Kidney (tissue), 14 donors: Measurements from ENCODE around the gene E2F4. TPM values are rescaled to one million over a fixed set of nuclear protein-coding genes. Genes with fewer than 3 reads are reported as not detected.

Source experiments
- DNase-seq, 5 donors: peaks; one replicate each; pipeline ENCODE4 v3.0.0-alpha.2; 2013 to 2020
- FAIRE-seq: peaks from 2 replicates; lab custom pipeline; 2012; peaks lifted over from hg19 to GRCh38; lab: Jason Lieb, UNC
- H3K27ac ChIP-seq, 2 donors: one replicate each; pipeline ENCODE4 v1.7.0; 2013; ENCODE audit warnings: low read depth in 2 of 2, low read length in 2 of 2, inconsistent platforms in 1 of 2
- H3K27me3 ChIP-seq: one replicate; pipeline ENCODE4 v1.7.1; 2013; ENCODE audit warnings: low read length, inconsistent platforms; ENCODE audit not compliant: control insufficient read depth, insufficient read depth
- H3K36me3 ChIP-seq, 3 donors: one replicate each; pipeline versions ENCODE4 v1.7.0 to v1.7.1; 2013; ENCODE audit warnings: low read length in 3 of 3, control low read depth in 1 of 3, inconsistent platforms in 1 of 3; ENCODE audit not compliant: insufficient read depth in 3 of 3, control insufficient read depth in 2 of 3
- H3K4me1 ChIP-seq, 3 donors: one replicate each; pipeline versions ENCODE4 v1.7.0 to v1.7.1; 2013; ENCODE audit warnings: low read length in 3 of 3, inconsistent platforms in 1 of 3, low read depth in 1 of 3; ENCODE audit not compliant: control insufficient read depth in 2 of 3, insufficient read depth in 2 of 3
- H3K4me3 ChIP-seq, 3 donors: one replicate each; pipeline versions ENCODE4 v1.7.0 to v1.8.1; 2013; ENCODE audit warnings: low read length in 3 of 3, control low read depth in 1 of 3, inconsistent platforms in 1 of 3
- H3K9ac ChIP-seq, 3 donors: one replicate each; pipeline versions ENCODE4 v1.7.0 to v1.7.1; 2013; ENCODE audit warnings: low read length in 3 of 3, control low read depth in 1 of 3, inconsistent platforms in 1 of 3
- H3K9me3 ChIP-seq, 3 donors: one replicate each; pipeline versions ENCODE4 v1.7.0 to v1.7.1; 2013; ENCODE audit warnings: low read length in 3 of 3, control low read depth in 1 of 3, inconsistent platforms in 1 of 3; ENCODE audit not compliant: control insufficient read depth in 2 of 3, insufficient read depth in 1 of 3
- CTCF ChIP-seq: IDR thresholded peaks from 3 replicates; pipeline ENCODE4 v1.5.1; 2012; ENCODE audit warnings: mild to moderate bottlenecking, moderate library complexity, borderline replicate concordance; ENCODE audit not compliant: insufficient read depth; ENCODE audit errors: extremely low read depth
- intact Hi-C: fragments of 100-400 bp; cut with DNase I; formaldehyde crosslinking; loops from one replicate; pipeline ENCODE4 v1.11.1; 2022
- polyA plus RNA-seq: library from polyadenylated mRNA; stranded (reverse); fragments of 350-450 nt; fragmentation: Illumina TruSeq; extraction: RNeasy Lipid Tissue Mini Kit (QIAGEN cat#74804); gene quantifications from one replicate; pipeline ENCODE4 v1.2.3, GENCODE V29; 2014; ENCODE audit warnings: low read depth, low replicate concordance; ENCODE audit not compliant: insufficient read depth
- total RNA-seq: library from RNA; stranded (reverse); fragmentation: NEBNext Ultra II Directional; extraction: Animal tissue kit (Norgen Biotek cat#: 25700); gene quantifications from one replicate; pipeline ENCODE4 v1.2.1, GENCODE V29; 2021
- donor health status: control.
- donor health status: control.
- donor health status: control.
- donor health status: control.
- donor health status: control.
- donor health status: DM: yes; HTN: yes; CAD: no.
- donor health status: Normal renal cell carcinoma (clear cell type).

Gene E2F4
- total and polyA plus RNA-seq, 2 donors from 2014 or later, result 39.1 to 54.4 TPM

GRCh38 chr16:67161595-67162058, 30.3 kb upstream of the E2F4 start:
- Histone ChIP-seq H3K9ac (no peak overlapping the region), H3K27ac (no peak overlapping the region), H3K27me3 (peaks cover 52% of the 10 kb centered on the region), H3K36me3 (no peaks in the 10 kb centered on the region), H3K9me3 (no peaks in the 10 kb centered on the region), H3K4me1 (peaks cover 0 to 43% (median 6%) of the 10 kb centered on the region in 3 donors), H3K4me3 (peak overlapping the region in 1 of 3 donors; percentile 88)
- DNase-seq (peak in 2 of 5 donors; percentile 53 to 78), FAIRE-seq (no peak)
- no peak for TF ChIP-seq CTCF
- intact Hi-C loops, result no loop called here

- Histone ChIP-seq H3K9me3 (no peaks in the 10 kb centered on the region), H3K4me3 (peak overlapping the region in 1 of 3 donors; percentile 49), H3K36me3 (no peaks in the 10 kb centered on the region), H3K4me1 (peaks cover 0 to 43% (median 6%) of the 10 kb centered on the region in 3 donors), H3K9ac (peak overlapping the region in 1 of 3 donors; percentile 9), H3K27me3 (peaks cover 50% of the 10 kb centered on the region), H3K27ac (no peak overlapping the region)
- peak in 1 of 5 donors; percentile 54 for DNase-seq
- TF ChIP-seq CTCF, result no peak
- intact Hi-C loops, result no loop called here
- FAIRE-seq, result no peak
Measured at GRCh38 chr16:67162506-67163163, 29.3 kb upstream of the E2F4 start.

GRCh38 chr16:67163164-67163998, 28.6 kb upstream of the E2F4 start:
- intact Hi-C loops, result no loop called here
- FAIRE-seq, result no peak
- TF ChIP-seq CTCF, result no peak
- Histone ChIP-seq H3K27ac (peak overlapping the region in 1 of 2 donors; percentile 51), H3K4me1 (peaks cover 0 to 42% (median 6%) of the 10 kb centered on the region in 3 donors), H3K9ac (no peak overlapping the region), H3K9me3 (no peaks in the 10 kb centered on the region), H3K4me3 (peak overlapping the region in 2 of 3 donors; percentile 6 to 49), H3K27me3 (peaks cover 47% of the 10 kb centered on the region), H3K36me3 (no peaks in the 10 kb centered on the region)
- peak; percentile 57 to 84 (median 60) for DNase-seq
